DMS53 treated with DMSO at 0.1 percent for 48 hours (cell line): ENCODE measurements around the gene RNF115.
"Not testable (repeated sequence)": the region's sequence is repeated elsewhere in the genome, so short reads cannot be mapped to it uniquely, and the experiment has no call there.

Experiments used
- DNase-seq: peaks from one replicate; lab custom pipeline; 2025; ENCODE audit not compliant: unreplicated experiment; lab: John Stamatoyannopoulos, UW

Gene RNF115

DNA sequence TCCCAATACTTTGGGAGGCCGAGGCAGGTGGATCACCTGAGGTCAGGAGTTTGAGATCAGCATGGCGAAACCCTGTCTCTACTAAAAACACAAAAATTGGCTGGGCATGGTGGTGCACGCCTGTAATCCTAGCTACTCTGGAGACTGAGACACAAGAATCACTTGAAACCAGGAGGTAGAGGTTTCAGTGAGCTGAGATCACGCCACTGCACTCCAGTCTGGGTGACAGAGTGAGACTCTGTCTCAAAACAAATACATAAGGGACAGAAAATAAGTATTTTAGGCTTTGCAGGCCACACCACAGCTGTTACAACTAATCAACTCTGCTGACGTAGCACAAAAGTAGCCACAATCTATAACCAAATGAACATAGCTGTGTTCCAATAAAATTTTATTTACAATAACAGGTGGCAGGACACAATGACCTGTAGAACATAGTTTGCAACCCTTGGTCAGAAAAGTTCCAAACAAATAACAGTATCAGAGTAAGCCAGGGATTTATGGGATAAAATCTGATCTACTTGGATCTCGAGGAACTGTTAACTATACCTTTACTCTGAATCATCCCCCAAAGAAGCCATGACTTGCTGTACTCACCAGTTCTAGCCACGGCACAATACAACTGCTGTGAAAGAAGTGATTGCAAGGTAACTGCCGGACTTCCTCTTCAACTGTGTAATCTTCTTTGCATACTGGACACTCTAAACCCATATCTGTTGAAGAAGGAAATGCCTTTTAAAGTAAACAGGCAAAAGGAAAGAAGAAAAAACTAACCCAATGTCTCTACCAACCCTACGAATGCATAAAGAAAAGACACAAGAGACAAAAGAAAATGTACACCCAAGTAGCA is 76.3 kb downstream of the RNF115 start:
- DNase-seq: no peak

DNA sequence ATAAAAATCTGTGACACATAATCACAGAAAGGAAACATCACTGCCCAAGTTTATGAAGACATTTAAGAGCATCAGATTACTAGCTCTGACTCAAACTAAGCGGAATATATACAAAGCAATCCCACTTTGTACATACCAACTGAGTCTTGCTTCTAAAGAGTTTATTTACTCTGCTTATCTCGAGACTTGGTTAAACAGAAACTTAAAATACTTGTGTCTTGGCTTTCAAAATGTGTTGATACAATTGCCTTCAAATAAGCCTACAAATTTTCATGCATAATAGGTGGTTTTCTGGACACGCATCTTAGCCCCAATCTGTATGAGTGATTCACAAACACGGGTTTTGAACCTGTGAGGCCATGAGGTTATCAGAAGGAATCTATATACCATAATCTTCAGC is 83.6 kb downstream of the RNF115 start:
- no peak for DNase-seq

DNA sequence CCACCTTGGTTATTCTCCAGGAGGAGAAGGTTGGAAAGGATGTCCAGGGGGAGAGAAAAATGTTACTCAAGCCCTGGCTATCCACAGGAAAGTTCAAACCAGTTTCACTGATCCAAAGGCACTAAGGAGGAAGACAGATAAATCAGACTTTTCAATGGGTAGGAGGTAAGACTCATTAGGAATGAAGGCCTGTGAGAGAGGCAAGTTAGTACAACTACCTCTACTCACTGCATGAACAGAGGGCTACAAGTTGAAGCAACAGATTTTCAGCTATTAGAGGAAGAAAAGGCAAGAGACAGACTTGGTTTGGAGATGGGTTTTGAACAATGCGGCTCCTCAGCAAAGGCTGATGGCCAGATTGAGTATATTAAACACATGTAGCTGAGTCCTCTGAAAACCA is 87.7 kb downstream of the RNF115 start:
- no peak for DNase-seq

DNA sequence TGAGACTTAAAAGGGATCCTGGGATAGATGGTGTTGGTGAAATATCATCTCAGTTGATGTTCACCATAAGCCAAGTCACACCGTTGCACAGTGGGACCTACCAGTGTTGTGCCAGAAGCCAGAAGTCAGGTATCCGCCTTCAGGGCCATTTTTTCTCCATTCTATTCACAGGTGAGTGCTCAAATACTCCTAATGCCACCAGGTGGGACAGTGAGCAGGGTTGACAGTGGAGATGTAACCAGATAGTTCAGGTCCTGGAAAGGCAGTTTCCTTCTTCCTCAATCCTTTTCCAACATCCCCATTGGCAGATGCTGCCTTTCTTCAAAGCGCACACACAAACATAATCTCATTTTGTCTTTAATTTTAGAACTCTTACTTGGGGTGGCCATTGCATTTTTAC is 93.0 kb downstream of the RNF115 start:
- DNase-seq: no peak

DNA sequence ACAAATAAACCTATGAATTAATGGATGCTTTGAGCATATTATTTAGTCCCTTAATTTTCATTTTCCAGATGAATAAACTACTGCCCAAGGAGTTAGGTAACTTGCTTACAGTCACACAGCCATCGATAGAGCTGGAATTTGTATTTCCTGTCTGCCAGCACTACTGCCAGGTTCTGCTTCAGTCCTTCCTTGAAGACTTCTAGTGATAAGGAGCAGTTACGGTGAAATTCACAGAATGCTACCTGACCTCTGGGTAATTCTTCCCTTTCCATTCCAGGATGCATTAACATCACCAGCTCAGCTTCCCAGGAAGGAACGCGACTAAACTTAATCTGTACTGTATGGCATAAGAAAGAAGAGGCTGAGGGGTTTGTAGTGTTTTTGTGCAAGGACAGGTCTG is 93.4 kb downstream of the RNF115 start:
- no peak for DNase-seq

DNA sequence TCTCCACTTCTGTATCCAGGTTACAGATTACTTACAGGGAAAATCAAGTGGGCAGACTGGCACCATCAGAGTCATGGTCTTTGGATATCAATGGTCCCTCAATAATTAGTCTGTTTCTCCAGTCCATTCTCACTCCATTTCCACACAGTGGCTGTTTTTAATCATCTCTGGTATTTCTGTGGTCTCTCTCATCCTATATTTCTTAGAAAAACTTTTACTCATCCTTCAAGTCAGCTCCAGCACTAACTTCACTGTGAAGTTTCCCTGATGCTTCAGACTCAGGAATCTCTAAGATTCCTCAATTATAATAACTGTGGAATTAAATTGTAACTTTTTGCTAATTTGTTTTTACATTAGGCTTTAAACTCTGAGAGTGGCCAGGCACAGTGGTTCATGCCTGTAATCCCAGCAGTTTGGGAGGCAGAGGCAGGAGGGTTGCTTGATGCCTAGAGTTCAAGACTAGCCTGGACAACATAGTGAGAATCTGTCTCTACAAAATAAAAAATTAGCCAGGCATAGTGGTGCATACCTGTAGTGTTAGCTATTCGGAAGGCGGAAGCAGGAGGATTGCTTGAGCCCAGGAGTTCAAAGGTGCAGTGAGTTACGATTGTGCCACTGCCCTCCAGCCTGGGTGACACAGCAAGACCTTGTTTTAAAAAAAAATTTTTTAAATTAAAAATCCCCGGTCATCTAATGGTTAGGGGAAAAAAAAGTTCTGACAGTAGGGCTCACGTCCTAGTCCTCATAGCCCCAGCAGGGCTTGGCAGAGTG is 94.0 kb downstream of the RNF115 start:
- no peak for DNase-seq

DNA sequence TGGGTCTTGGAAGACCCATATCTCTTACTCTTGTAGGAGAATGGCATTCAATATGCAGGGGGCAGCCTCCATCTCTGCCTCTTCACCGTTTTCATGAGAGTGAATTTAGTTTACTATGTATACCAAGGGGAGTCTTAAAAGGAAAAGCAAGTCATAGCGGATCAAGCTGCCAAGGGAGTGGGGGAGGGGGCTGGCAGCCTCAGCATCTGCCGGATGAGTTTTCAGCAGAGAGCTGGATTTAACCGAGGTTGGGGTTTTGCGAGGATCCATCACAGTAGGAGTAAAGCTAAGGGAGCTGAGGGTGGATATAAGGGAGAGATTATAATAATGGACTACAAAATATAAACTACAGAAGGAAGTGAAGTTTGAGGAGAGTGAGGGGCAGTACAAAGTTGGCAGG is 94.7 kb downstream of the RNF115 start:
- no peak for DNase-seq

DNA sequence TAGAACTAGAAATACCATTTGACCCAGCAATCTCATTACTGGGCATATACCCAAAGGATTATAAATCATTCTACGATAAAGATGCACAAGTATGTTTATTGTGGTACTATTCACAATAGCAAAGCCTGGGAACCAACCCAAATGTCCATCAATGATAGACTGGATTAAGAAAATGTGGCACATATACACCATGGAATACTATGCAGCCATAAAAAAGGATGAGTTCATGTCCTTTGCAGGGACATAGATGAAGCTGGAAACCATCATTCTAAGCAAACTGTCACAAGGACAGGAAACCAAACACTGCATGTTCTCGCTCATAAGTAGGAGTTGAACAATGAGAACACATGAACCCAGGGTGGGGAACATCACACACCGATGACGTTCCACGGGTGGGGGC is 97.7 kb downstream of the RNF115 start:
- DNase-seq: not testable (repeated sequence)

DNA sequence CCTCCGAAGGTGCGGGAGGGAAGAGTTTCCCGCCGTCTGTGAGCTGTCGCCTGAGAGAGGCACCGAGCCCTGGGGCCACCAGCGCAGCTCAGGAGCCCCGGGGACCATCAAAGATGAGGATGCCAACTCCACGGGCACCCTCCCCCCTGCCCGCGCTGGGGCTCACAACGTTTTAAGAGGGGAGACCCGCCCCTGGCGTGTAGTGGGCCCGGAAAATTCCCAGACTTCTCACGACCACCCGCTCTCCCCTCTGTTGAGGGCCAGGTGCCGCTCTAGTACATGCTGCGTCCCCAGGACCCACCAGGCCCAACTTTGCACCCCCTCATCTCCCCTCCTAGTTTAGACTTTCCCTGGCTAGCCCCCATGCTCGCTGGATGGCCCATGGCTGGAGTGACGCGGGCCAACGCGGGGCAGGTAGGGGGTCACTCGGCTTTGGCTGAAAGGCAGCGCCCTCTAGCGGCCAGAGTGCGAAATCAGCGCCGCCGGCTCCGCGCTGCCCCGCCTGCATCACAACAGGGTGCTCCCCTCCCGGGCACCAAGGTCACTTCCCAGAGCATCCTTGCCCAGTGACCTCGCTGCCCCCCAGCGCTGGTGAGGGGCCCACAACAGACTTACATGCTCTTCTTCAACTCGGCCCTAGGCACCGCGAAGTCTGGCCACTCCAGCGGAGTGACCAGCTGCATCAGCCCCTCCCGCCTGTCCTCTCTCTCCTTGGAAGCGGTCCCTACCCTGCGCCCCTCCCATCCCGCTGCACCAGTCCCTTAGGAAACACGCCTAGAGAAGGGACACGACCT is 102.8 kb downstream of the RNF115 start:
- peak; percentile 42 for DNase-seq

DNA sequence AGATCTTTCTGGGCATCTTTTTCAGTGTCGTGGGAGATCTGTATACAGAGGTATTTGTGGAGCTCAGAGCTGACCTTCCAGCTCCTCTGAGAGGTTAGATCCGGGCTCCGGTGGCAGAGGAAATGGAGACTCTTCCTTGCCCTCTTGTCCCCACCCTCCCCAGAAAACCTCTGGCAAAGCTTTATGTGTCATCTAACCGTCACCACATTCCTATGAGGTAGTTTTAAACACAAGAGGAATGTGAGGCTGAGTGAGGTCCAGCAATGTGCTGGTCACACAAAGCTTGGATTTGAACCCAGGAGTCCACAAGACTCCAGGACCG is 103.4 kb downstream of the RNF115 start:
- no peak for DNase-seq

DNA sequence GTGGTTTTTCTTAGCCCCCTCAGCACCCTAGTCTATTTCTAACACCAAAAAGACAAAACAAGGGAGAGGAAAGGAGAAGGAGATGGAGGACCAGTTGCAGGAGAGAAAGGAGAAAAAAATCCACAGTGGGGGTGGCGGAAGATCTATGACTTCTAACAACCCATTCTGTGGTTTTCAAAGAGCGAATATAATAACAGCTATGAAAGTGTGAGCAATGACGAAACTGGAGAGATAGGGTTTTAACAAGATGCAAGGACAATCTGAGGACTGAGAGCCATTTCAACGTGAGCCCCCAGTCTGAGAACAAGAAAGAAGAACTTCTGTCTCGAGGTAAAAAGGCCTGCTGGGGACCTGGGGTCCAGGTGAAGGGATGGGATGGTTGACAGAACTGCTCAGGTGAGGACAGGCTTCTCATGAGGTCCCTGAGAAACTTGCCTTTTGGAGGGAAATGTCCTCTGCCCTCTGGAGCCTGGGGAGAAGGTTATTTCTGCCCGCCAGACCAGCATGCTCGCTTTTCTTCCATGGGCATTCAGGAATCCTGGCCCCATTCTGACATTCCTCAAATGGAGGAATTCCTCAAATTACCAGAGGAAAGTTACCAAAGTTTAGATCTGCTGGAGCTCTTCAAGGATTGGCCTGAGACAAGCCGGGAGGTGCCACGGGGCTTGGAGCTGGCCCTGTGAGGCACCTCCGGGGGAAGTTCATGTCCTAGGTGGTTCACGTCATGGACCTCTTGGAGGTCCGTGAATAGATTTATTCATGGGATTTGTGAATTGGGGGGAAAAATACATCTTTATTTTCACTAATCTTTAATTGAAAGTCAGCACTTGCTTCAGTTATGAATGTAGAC is 104.4 kb downstream of the RNF115 start, which contains the start of gene CD160:
TSS of gene CD160 (plus strand) at position 270 of the 850 bp plus-strand sequence. CDS start 8,829 bp downstream, outside the sequence.
- no peak for DNase-seq

DNA sequence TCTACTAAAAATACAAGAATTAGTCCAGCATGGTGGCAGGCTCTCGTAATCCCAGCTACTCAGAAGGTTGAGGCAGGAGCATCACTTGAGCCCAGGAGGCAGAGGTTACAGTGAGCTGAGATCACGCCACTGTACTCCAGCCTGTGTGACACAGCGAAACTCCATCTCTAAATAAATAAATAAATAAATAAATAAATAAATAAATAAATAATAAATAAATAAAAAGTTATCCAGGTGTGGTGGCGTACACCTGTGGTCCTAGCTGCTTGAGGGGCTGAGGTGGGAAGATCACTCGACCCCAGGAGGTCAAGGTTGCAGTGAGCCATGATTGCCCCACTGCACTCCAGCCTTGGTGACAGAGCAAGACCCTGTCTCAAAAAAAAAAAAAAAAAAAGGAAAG is 105.4 kb downstream of the RNF115 start:
- DNase-seq: not testable (repeated sequence)

DNA sequence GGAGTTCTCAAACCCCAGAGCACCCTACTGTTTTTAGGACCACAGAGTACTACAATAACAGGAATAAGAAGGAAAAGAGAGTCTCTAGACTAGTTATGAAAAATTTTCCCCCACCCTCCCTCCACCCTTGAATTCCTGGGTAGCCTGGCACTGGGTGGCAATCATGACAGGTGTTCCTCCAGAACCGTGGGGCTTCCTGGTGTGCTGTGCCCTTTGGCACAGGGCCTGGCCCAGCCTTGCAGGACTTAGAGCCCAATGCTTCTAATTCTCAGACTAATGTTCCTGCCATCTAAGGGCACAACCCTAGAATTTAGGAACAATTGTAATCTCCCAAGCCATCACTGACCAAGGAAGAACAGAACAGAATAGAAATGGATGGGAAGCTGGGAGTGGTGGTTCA is 106.1 kb downstream of the RNF115 start:
- DNase-seq: no peak

DNA sequence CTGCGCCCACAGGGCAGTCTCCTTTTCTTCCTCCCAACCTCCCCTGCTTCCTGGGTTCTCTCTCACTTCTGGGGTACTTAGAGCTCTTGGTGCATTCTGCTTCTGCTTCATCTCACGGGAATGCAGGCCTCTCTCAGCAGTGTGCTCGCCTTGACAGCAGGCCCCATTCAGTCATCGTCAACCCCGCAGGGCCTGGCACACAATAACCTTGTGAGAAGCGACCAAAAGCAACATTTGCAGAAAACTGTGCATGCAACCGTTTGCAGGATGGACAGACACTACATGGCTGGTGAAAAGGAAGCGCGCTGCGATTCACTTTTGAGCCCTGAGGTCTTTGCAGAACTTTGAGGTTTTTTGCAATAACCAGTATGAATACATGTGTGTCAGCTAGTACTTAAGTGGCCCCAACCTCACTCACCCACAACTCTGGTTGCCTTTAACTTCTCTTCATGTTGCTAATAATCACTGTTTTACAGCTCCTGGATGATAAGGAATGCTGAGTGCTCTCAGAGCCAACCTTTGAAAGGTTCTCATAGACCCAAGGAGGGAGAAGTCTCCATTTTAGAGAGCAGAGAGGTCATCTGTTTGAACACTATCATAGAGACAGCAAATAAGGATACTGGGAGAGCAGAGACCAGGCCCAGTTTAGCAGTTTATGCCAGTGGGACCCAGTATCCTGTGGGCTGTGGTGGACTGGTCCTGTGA is 107.1 kb downstream of the RNF115 start:
- no peak for DNase-seq

DNA sequence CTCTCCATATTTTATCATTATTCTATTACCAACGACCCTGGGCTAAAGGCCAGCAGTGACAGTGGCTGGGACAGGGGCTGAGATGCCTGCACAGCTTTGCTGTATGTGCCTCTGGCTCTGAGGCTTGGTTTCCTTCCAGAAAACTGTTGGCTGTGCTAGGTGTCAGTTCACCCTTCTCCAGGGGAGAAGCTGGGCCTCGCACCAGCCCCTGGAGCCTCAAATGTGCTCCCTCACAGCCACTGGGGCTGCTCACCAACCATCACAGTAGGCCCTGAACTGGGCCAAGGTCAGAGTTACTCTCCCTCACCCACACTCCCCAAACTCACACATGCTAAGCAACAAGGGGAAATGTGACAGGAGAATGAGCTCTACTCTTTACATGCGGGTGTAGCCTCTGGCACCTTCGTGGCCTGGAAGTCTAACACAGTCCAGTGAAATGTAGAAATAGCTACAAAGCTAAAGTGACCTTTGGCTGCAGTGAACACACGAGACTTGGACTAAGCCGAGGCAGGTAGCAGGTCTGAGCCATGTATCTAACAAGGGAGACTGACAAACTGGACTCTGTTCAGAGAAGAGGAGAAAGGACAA is 109.3 kb downstream of the RNF115 start:
- no peak for DNase-seq

DNA sequence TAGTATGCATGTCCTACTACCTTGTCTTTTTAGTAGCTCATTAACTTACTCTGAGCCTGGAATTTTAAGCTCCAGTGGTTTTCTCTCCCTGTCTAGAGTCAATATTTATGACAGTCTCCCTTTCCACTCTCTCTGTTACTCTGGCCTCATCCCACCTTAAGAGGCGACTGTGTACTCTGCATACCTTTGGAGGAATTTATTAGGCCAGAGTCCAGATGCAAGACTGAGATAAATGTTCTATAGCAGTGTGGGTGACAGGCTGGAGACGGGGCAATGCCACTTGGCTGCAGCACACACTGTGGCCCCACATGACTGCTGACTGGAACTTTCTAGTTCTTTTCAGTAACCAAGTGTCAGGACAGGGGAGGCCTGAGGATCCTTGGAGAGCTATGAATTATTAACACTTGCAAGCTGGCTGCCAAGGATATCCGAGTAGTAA is 112.7 kb downstream of the RNF115 start:
- DNase-seq: no peak

DNA sequence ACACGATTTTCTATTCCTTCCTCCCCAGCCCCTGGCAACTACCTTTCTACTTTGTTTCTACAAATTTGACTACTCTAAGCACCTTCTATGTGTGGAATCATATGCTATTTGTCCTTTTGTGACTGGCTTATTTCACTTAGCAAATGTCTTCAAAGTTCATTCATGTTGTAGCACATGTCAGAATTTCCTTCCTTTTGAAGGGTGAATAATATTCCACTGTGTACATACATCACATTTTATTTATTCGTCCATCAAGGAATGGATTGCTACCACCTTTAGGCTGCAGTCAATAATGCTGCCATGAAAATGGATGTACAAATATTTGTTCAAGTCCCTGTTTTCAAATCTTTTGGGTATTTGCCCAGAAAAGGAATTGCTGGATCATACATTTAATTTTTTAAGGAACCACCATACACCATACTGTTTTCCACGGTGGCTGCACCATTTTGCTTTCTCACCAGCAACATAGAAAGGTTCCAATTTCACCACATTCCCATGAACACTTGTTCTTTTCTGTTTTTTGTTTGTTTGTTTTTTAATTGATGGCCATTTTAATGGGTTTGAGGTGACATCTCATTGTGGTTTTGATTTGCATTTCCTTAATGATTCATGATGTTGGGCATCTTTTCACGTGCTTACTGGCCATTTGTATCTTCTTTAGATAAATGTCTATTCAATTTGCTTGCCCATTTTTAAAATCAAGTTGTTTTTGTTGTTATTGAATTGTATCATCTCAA is 113.4 kb downstream of the RNF115 start:
- DNase-seq: no peak

DNA sequence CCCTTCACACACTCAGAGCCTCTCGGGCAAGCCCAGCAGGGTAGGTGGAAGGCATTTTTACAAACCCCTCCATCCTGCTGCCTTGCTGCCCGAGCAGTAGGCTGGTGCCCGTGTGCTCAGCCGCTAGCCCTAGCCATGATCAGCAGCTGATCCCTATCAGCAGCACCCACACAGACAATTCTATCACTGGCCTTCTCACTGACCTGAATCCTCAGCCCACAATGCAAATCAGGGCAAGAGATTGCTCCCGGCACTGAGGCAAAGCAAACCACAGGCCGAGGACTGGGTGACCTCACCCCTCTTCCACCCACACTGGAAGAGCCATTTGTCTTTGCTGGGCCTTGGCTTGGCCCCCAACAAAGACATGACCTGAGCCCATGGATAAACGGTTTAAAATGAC is 115.8 kb downstream of the RNF115 start:
- no peak for DNase-seq
